ENCODE data around the gene IFI35. TPM values are rescaled to one million over a fixed set of nuclear protein-coding genes. Genes with fewer than 3 reads are reported as not detected.

Gene IFI35
- total RNA-seq, 1 donor from 2014 or later: 9.7 TPM

DNA sequence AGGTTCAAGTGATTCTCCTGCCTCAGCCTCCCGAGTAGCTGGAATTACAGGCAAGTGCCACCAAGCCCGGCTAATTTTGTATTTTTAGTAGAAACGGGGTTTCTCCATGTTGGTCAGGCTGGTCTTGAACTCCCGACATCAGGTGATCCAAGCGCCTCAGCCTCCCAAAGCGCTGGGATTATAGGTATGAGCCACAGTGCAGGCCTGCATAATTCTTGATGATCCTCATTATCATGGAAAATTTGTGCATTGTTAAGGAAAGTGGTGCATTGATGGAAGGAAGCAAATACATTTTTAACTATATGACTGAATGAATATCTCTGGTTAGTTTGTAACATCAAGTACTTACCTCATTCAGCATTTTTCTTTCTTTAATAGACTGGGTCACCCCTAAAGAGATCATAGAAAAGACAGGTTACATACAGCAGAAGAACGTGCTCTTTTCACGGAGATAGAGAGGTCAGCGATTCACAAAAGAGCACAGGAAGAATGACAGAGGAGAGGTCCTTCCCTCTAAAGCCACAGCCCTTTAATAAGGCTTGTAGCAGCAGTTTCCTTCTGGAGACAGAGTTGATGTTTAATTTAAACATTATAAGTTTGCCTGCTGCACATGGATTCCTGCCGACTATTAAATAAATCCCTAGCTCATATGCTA, 56.5 kb downstream of the IFI35 start:
- Histone ChIP-seq H3K4me3 (ENCODE audit: low read depth, low read length) (no peak overlapping the region), H3K36me3 (ENCODE audit: control insufficient read depth, insufficient read depth, low read length) (no peaks in the 10 kb centered on the region), H3K27me3 (ENCODE audit: control insufficient read depth, insufficient read depth, low read length) (no peaks in the 10 kb centered on the region)
- TF ChIP-seq CTCF (IDR thresholded peaks at IDR 0.05; ENCODE audit: insufficient read depth, low read length, poor library complexity, severe bottlenecking): no peak
- no peak for DNase-seq (ENCODE audit: low read depth)

Other genes starting within 250 kb of the IFI35 start
- 1.3 and 5.3 TPM in 2 replicates for gene RAMP2, start 245.6 kb upstream of the IFI35 start, total RNA-seq
- 131 and 144 TPM in 2 replicates for gene VPS25, start 233.3 kb upstream of the IFI35 start, total RNA-seq
- 0.67 and 0.96 TPM in 2 replicates for gene WNK4, start 226.2 kb upstream of the IFI35 start, total RNA-seq
- gene COA3, start 208.1 kb upstream of the IFI35 start, total RNA-seq: 48.3 and 49.4 TPM in 2 replicates
- gene CNTD1, start 207.9 kb upstream of the IFI35 start, total RNA-seq: 0.21 TPM in 1 of 2 replicates, not detected in the other
- 100 and 112 TPM in 2 replicates for gene BECN1, start 182.5 kb upstream of the IFI35 start, total RNA-seq
- gene PSME3, start 173.4 kb upstream of the IFI35 start, total RNA-seq: 164 and 182 TPM in 2 replicates
- 2.7 and 3.7 TPM in 2 replicates for gene AOC2, start 162.2 kb upstream of the IFI35 start, total RNA-seq
- gene AOC3, start 155.6 kb upstream of the IFI35 start, total RNA-seq: 0.08 and 0.55 TPM in 2 replicates
- gene G6PC1, start 106.0 kb upstream of the IFI35 start, total RNA-seq: not detected in 2 replicates
- gene AARSD1, start 42.3 kb upstream of the IFI35 start, total RNA-seq: 33.6 and 40.0 TPM in 2 replicates
- gene PTGES3L, start 26.7 kb upstream of the IFI35 start, total RNA-seq: 1.2 and 1.6 TPM in 2 replicates
- gene RUNDC1, start 26.2 kb upstream of the IFI35 start, total RNA-seq: 13.2 and 20.1 TPM in 2 replicates
- 1,478 and 1,940 TPM in 2 replicates for gene RPL27, start 8.4 kb upstream of the IFI35 start, total RNA-seq
- 398 and 429 TPM in 2 replicates for gene VAT1, start 15.6 kb downstream of the IFI35 start, total RNA-seq
- gene RND2, start 18.4 kb downstream of the IFI35 start, total RNA-seq: 0.63 and 0.96 TPM in 2 replicates
- gene BRCA1, start 118.6 kb downstream of the IFI35 start, total RNA-seq: 9.3 and 11.4 TPM in 2 replicates
- gene NBR1, start 164.4 kb downstream of the IFI35 start, total RNA-seq: 60.5 and 64.1 TPM in 2 replicates
- gene TMEM106A, start 205.1 kb downstream of the IFI35 start, total RNA-seq: 4.0 and 5.6 TPM in 2 replicates
- not detected in 2 replicates for gene CCDC200, start 221.8 kb downstream of the IFI35 start, total RNA-seq
- gene RNU2-1, start 227.2 kb downstream of the IFI35 start, total RNA-seq: not detected in 2 replicates

Measured in kidney epithelial cell (primary cell).